HG03469 (cell line): Measurements from ENCODE around the gene CNN1.
"Not testable (repeated sequence)": the region's sequence is repeated elsewhere in the genome, so short reads cannot be mapped to it uniquely, and the experiment has no call there.

Experiments used
- ATAC-seq: cut with Tn5 transposase; IDR thresholded peaks from one replicate; pipeline ENCODE4 v1.9.1; 2021; ENCODE audit warnings: mild to moderate bottlenecking, moderate library complexity, moderate number of reproducible peaks; ENCODE audit not compliant: unreplicated experiment

The CNN1 gene

DNA sequence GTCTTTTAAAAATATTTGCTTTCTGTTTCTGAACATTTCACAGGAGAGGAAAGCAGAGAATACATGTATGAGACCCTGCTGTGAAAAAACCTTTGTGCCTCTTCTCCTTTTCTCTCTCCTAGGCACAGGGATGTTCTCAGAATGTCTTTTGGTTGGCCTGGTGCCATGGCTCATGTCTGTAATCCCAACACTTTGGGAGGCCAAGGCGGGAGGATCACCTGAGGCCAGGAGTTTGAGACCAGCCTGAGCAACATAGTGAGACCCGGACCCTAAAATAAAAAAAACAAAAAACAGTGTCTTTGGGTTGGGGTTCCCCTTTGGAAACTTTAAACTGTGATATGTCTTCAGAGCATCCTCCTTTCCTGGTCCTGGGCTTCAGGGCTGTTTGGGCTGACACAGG lies 60.1 kb downstream of the CNN1 start:
- ATAC-seq, result no peak

DNA sequence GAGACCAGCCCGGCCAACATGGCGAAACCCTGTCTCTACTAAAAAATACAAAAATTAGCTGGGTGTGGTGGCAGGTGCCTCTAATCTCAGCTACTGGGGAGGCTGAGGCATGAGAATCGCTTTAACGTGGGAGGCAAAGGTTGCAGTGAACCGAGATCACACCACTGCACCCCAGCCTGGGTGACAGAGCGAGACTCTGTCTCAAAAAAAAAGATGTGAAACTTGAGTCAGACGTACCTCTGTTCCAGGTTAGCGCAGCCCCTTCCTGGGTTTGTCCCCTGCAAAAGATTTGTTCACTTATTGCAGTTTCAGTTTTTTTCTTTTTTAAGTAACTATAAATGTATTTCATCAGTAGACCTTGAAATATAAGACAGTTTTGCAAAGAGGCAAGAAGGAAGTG lies 61.1 kb downstream of the CNN1 start:
- ATAC-seq, result not testable (repeated sequence)
